ENCODE measurements around the gene TBX2.

The TBX2 gene

GRCh38 chr17:61369751-61370150 lies 29.9 kb upstream of the TBX2 start:
- no peak for DNase-seq

GRCh38 chr17:61371179-61371578 lies 28.5 kb upstream of the TBX2 start:
- no peak for DNase-seq

- DNase-seq: no peak
Observed at GRCh38 chr17:61371606-61372005, 28.0 kb upstream of the TBX2 start.

- no peak for DNase-seq
Observed at GRCh38 chr17:61372436-61372835, 27.2 kb upstream of the TBX2 start.

- DNase-seq: no peak
Observed at GRCh38 chr17:61376931-61377838, 22.5 kb upstream of the TBX2 start.

GRCh38 chr17:61378658-61379456 lies 20.8 kb upstream of the TBX2 start:
- no peak for DNase-seq

- DNase-seq: no peak
Observed at GRCh38 chr17:61379457-61380216, 20.0 kb upstream of the TBX2 start.

- no peak for DNase-seq
Observed at GRCh38 chr17:61380217-61380835, 19.3 kb upstream of the TBX2 start.

GRCh38 chr17:61380836-61381525 lies 18.7 kb upstream of the TBX2 start:
- no peak for DNase-seq

GRCh38 chr17:61381537-61381936 lies 18.1 kb upstream of the TBX2 start:
- DNase-seq: no peak

- no peak for DNase-seq
Observed at GRCh38 chr17:61382796-61383688, 16.6 kb upstream of the TBX2 start.

- DNase-seq: no peak
Observed at GRCh38 chr17:61383689-61384201, 15.9 kb upstream of the TBX2 start.

GRCh38 chr17:61384354-61384691 lies 15.3 kb upstream of the TBX2 start:
- DNase-seq: no peak

- no peak for DNase-seq
Observed at GRCh38 chr17:61384692-61385576, 14.7 kb upstream of the TBX2 start.

GRCh38 chr17:61385577-61386236 lies 13.9 kb upstream of the TBX2 start:
- no peak for DNase-seq

GRCh38 chr17:61386251-61386650 lies 13.4 kb upstream of the TBX2 start:
- DNase-seq: no peak

GRCh38 chr17:61387011-61387410 lies 12.6 kb upstream of the TBX2 start:
- DNase-seq: no peak

- no peak for DNase-seq
Observed at GRCh38 chr17:61387511-61388305, 11.9 kb upstream of the TBX2 start.
